ENCODE measurements around the gene CHAD.

- TF ChIP-seq CTCF (IDR thresholded peaks at IDR 0.05) (no peak), POLR2AphosphoS5 (IDR thresholded peaks at IDR 0.05) (peak in 1 of 3 donors; percentile 42), POLR2A (IDR thresholded peaks at IDR 0.05) (no peak)
Observed at GRCh38 chr17:50423553-50424159, 45.0 kb downstream of the CHAD start.
